ENCODE data around the gene MCRIP2.
"Not testable (repeated sequence)": the region's sequence is repeated elsewhere in the genome, so short reads cannot be mapped to it uniquely, and the experiment has no call there.

DNA sequence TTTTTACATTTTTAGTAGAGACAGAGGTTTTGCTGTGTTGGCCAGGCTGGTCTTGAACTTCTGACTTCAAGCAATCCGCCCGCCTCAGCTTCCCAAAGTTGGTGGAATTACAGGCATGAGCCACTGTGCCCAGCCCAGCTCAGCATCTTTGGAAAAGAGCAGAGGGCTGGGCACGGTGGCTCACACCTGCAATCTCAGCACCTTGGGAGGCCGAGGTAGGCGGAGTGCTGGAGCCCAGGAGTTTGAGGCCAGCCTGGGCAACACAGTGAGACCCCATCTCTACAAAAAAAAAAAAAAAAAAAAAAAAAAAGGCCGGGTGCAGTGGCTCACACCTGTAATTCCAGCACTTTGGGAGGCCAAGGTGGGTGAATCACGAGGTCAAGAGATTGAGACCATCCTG lies 44.0 kb upstream of the MCRIP2 start:
- not testable (repeated sequence) for TF ChIP-seq TEAD4 (IDR thresholded peaks at IDR 0.05; ENCODE audit: low read depth, low read length); BCL11A (IDR thresholded peaks at IDR 0.05; ENCODE audit: low read depth in 2 of 2, low read length in 2 of 2); SIX5 (IDR thresholded peaks at IDR 0.05; ENCODE audit: low read depth, low read length); CHD2 (IDR thresholded peaks at IDR 0.05; ENCODE audit: low read length); HDAC2 (IDR thresholded peaks at IDR 0.05; ENCODE audit: borderline replicate concordance in 1 of 2, low read depth in 2 of 2, low read length in 2 of 2); EZH2 (IDR thresholded peaks at IDR 0.05; ENCODE audit: low read depth, low read length, severe bottlenecking); NRF1 (IDR thresholded peaks at IDR 0.05; ENCODE audit: low read depth, low read length)
- TF ChIP-seq, protein P1, sequence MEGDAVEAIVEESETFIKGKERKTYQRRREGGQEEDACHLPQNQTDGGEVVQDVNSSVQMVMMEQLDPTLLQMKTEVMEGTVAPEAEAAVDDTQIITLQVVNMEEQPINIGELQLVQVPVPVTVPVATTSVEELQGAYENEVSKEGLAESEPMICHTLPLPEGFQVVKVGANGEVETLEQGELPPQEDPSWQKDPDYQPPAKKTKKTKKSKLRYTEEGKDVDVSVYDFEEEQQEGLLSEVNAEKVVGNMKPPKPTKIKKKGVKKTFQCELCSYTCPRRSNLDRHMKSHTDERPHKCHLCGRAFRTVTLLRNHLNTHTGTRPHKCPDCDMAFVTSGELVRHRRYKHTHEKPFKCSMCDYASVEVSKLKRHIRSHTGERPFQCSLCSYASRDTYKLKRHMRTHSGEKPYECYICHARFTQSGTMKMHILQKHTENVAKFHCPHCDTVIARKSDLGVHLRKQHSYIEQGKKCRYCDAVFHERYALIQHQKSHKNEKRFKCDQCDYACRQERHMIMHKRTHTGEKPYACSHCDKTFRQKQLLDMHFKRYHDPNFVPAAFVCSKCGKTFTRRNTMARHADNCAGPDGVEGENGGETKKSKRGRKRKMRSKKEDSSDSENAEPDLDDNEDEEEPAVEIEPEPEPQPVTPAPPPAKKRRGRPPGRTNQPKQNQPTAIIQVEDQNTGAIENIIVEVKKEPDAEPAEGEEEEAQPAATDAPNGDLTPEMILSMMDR (IDR thresholded peaks at IDR 0.05; ENCODE audit: control extremely low read depth in 1 of 3, insufficient read depth in 1 of 3, low read depth in 1 of 3, low read length in 3 of 3): not testable (repeated sequence)

Measured in H1 (cell line).